Small intestine (tissue), 7 donors: Measurements from ENCODE around the gene TFF3. TPM values are rescaled to one million over a fixed set of nuclear protein-coding genes. Genes with fewer than 3 reads are reported as not detected.

Experiments
- DNase-seq, 2 donors: peaks; one replicate each; pipeline versions ENCODE4 v3.0.0 to v3.0.0-alpha.2; 2013
- FAIRE-seq: peaks from 2 replicates; lab custom pipeline; 2012; peaks lifted over from hg19 to GRCh38; lab: Jason Lieb, UNC
- H3K27ac ChIP-seq, 3 donors: one replicate each; pipeline ENCODE4 v1.5.1; 2013; ENCODE audit warnings: low read length in 2 of 3, mild to moderate bottlenecking in 2 of 3, control low read depth in 1 of 3, inconsistent platforms in 1 of 3, low read depth in 1 of 3, moderate library complexity in 1 of 3
- H3K27me3 ChIP-seq, 3 donors: one replicate each; pipeline ENCODE4 v1.6.1; 2013; ENCODE audit warnings: low read length in 3 of 3, inconsistent platforms in 1 of 3; ENCODE audit not compliant: control insufficient read depth in 3 of 3, insufficient read depth in 3 of 3
- H3K36me3 ChIP-seq, 3 donors: one replicate each; pipeline ENCODE4 v1.6.1; 2013; ENCODE audit warnings: low read length in 3 of 3, inconsistent platforms in 1 of 3, low read depth in 1 of 3, mild to moderate bottlenecking in 1 of 3, moderate library complexity in 1 of 3; ENCODE audit not compliant: control insufficient read depth in 3 of 3, insufficient read depth in 2 of 3
- H3K4me1 ChIP-seq, 3 donors: one replicate each; pipeline ENCODE4 v1.6.1; 2013; ENCODE audit warnings: low read length in 2 of 3, inconsistent platforms in 1 of 3, low read depth in 1 of 3, mild to moderate bottlenecking in 1 of 3, moderate library complexity in 1 of 3; ENCODE audit not compliant: control insufficient read depth in 3 of 3, insufficient read depth in 2 of 3
- H3K4me3 ChIP-seq, 3 donors: one replicate each; pipeline ENCODE4 v1.5.1; 2013; ENCODE audit warnings: low read length in 3 of 3, control low read depth in 1 of 3, inconsistent platforms in 1 of 3, low read depth in 1 of 3, mild to moderate bottlenecking in 1 of 3, moderate library complexity in 1 of 3
- H3K9me3 ChIP-seq, 2 donors: one replicate each; pipeline ENCODE4 v1.6.1; 2013; ENCODE audit warnings: low read depth in 1 of 2, low read length in 1 of 2; ENCODE audit not compliant: control insufficient read depth in 2 of 2, insufficient read depth in 1 of 2
- WGBS, 3 donors: extraction: QIAGEN DNeasy Blood & Tissue Kit; methylation state at CpG; one replicate each; pipeline ENCODE4 v1.1.7; 2013; 5-methylcytosine and 5-hydroxymethylcytosine counted together
- polyA plus RNA-seq, 4 donors: library from polyadenylated mRNA; stranded (reverse) in 3 of 4; unstranded in 1 of 4; fragments of 200-250 nt in 3 of 4; fragments of 120-200 nt in 1 of 4; gene quantifications; one replicate each; pipeline versions ENCODE4 v1.2.1 to v1.2.3, GENCODE V29; 2013
- donor health status: healthy with polysubstance abuse.
- donor health status: control.
- donor health status: control.
- donor health status: Bipolar disorder and iron deficiency.
- donor health status: healthy.

TFF3 gene
- polyA plus RNA-seq, 4 donors, result 758 to 1,395 (median 912) TPM

- peaks cover 0 to 8% (median 3%) of the 10 kb centered on the region in 3 donors for H3K27me3 ChIP-seq
- peaks cover 0 to 10% (median 0%) of the 10 kb centered on the region in 3 donors for H3K4me1 ChIP-seq
- H3K9me3 ChIP-seq, result no peaks in the 10 kb centered on the region
- peaks cover 0 to 11% (median 0%) of the 10 kb centered on the region in 3 donors for H3K36me3 ChIP-seq
- no peak overlapping the region for H3K4me3 ChIP-seq
- peak overlapping the region in 1 of 3 donors; percentile 27 for H3K27ac ChIP-seq
- DNase-seq, result no peak
- WGBS, 3 donors, result 55 to 77% (median 58%) methylated on average over 13 of the region's 13 CpGs
- FAIRE-seq, result no peak
Observed at GRCh38 chr21:42264245-42265195, 50.7 kb downstream of the TFF3 start.

GRCh38 chr21:42263591-42264131, 51.5 kb downstream of the TFF3 start:
- WGBS, 3 donors, result 65 to 73% (median 71%) methylated on average over 18 of the region's 18 CpGs
- Histone ChIP-seq H3K36me3 (peaks cover 0 to 11% (median 0%) of the 10 kb centered on the region in 3 donors), H3K9me3 (no peaks in the 10 kb centered on the region), H3K4me3 (no peak overlapping the region), H3K27ac (peak overlapping the region in 1 of 3 donors; percentile 67), H3K27me3 (peaks cover 0 to 8% (median 3%) of the 10 kb centered on the region in 3 donors), H3K4me1 (peaks cover 0 to 10% (median 0%) of the 10 kb centered on the region in 3 donors)
- peak in 1 of 2 donors; percentile 23 for DNase-seq
- FAIRE-seq, result no peak

GRCh38 chr21:42262831-42263231, 52.4 kb downstream of the TFF3 start:
- peaks cover 0 to 8% (median 3%) of the 10 kb centered on the region in 3 donors for H3K27me3 ChIP-seq
- no peak for FAIRE-seq
- WGBS, 3 donors, result 50 to 63% (median 53%) methylated on average over 11 of the region's 11 CpGs
- peaks cover 0 to 10% (median 0%) of the 10 kb centered on the region in 3 donors for H3K4me1 ChIP-seq
- no peak overlapping the region for H3K4me3 ChIP-seq
- H3K36me3 ChIP-seq, result peaks cover 0 to 11% (median 0%) of the 10 kb centered on the region in 3 donors
- H3K27ac ChIP-seq, result peak overlapping the region in 2 of 3 donors; percentile 30 to 67
- no peaks in the 10 kb centered on the region for H3K9me3 ChIP-seq
- DNase-seq, result no peak

GRCh38 chr21:42261829-42262200, 53.4 kb downstream of the TFF3 start:
- Histone ChIP-seq H3K27ac (no peak overlapping the region), H3K9me3 (no peaks in the 10 kb centered on the region), H3K27me3 (peaks cover 0 to 8% (median 3%) of the 10 kb centered on the region in 3 donors), H3K4me3 (no peak overlapping the region), H3K36me3 (peaks cover 0 to 11% (median 0%) of the 10 kb centered on the region in 3 donors), H3K4me1 (peaks cover 0 to 10% (median 0%) of the 10 kb centered on the region in 3 donors)
- DNase-seq (no peak), FAIRE-seq (no peak)
- 73 to 84% (median 80%) methylated on average over 6 to 7 of the region's 7 CpGs for WGBS, 3 donors

Other genes with a start within 250 kb of the TFF3 start
- under 1 TPM in 3 of 4 donors, not detected in 1; 0.43 to 0.67 (median 0.44) TPM for gene UMODL1, start 244.1 kb downstream of the TFF3 start, polyA plus RNA-seq
- gene ABCG1, start 96.3 kb downstream of the TFF3 start, polyA plus RNA-seq, result 10 to 100 TPM in 3 of 4 donors, 1 to 10 TPM in 1; 5.5 to 46.5 (median 21.2) TPM
- gene TFF2, start 35.6 kb upstream of the TFF3 start, polyA plus RNA-seq, result 1 to 10 TPM in 2 of 4 donors, under 1 TPM in 1, not detected in 1; 0.21 to 5.0 (median 1.4) TPM
- 100 to 1,000 TPM in 3 of 4 donors, 10 to 100 TPM in 1; 14.5 to 187 (median 137) TPM for gene TFF1, start 51.1 kb upstream of the TFF3 start, polyA plus RNA-seq
- gene TMPRSS3, start 80.6 kb upstream of the TFF3 start, polyA plus RNA-seq, result 1 to 10 TPM; 1.1 to 9.2 (median 2.6) TPM
- gene UBASH3A, start 88.5 kb upstream of the TFF3 start, polyA plus RNA-seq, result 1 to 10 TPM in 1 of 4 donors, under 1 TPM in 3; 0.42 to 2.4 (median 0.76) TPM
- 10 to 100 TPM in 2 of 4 donors, 1 to 10 TPM in 2; 3.8 to 14.1 (median 7.8) TPM for gene RSPH1, start 180.8 kb upstream of the TFF3 start, polyA plus RNA-seq
- 10 to 100 TPM; 30.0 to 80.7 (median 37.6) TPM for gene SLC37A1, start 198.4 kb upstream of the TFF3 start, polyA plus RNA-seq